A549 (cell line): ENCODE data around the gene KCNE3. TPM values are rescaled to one million over a fixed set of nuclear protein-coding genes. Genes with fewer than 3 reads are reported as not detected.
A peak's percentile ranks its signal among the peaks of the same experiment; 100 is the strongest.

Experiments used
- ATAC-seq, 2 experiments: fragments of 200-7000 bp in 1 of 2; fragments of >200 bp in 1 of 2; cut with Nextera tagmentation in 1 of 2; cut with Tn5 transposase in 1 of 2; 3 replicates each; pipeline versions ENCODE4 v1.8.0 to v1.9.1; 2018 to 2020; ENCODE audit warnings: mild to moderate bottlenecking in 1 of 2, moderate library complexity in 1 of 2
- CTCF ChIA-PET: fragments of 300-600 bp; sonication (Branson Sonifier 250); formaldehyde crosslinking; extraction: SDS; loops from one replicate; lab custom pipeline; 2021; ENCODE audit warnings: antibody characterized with exemption, inconsistent platforms; lab: Yijun Ruan, JAX
- POLR2A ChIA-PET: fragments of 350-600 bp; formaldehyde crosslinking; extraction: SDS; loops from one replicate; lab custom pipeline; 2021; ENCODE audit warnings: antibody characterized with exemption, inconsistent platforms; lab: Yijun Ruan, JAX
- DNase-seq, 2 experiments: peaks; one replicate each; pipeline versions ENCODE4 v3.0.0 to v3.0.0-alpha.2; 2011 to 2016; ENCODE audit warnings: low read depth in 1 of 2, low spot score in 1 of 2
- FAIRE-seq: peaks from 2 replicates; lab custom pipeline; 2011; peaks lifted over from hg19 to GRCh38; lab: Jason Lieb, UNC
- H3K27ac ChIP-seq, 2 experiments: fragments of >200 bp; sonication (Bioruptor Twin); formaldehyde crosslinking; 3 replicates each; pipeline ENCODE4 v1.5.1; 2016 to 2017
- H3K4me1 ChIP-seq: fragments of >200 bp; sonication (Bioruptor Twin); formaldehyde crosslinking; 3 replicates; pipeline ENCODE4 v1.6.1; 2016
- H3K4me2 ChIP-seq: fragments of >200 bp; sonication (Bioruptor Twin); formaldehyde crosslinking; 3 replicates; pipeline ENCODE4 v1.6.1; 2016
- H3K4me3 ChIP-seq: fragments of >200 bp; sonication (Bioruptor Twin); formaldehyde crosslinking; 3 replicates; pipeline ENCODE4 v1.5.1; 2016
- H3K9me3 ChIP-seq: fragments of >200 bp; sonication (Bioruptor Twin); formaldehyde crosslinking; 3 replicates; pipeline ENCODE4 v1.6.1; 2016
- BHLHE40 ChIP-seq: IDR thresholded peaks from 2 replicates; pipeline ENCODE4 v1.6.1; 2012; ENCODE audit warnings: low read depth, low read length, inconsistent platforms
- CBX2 ChIP-seq: fragments of 200-600 bp; sonication (generic); IDR thresholded peaks from 2 replicates; pipeline ENCODE4 v1.6.1; 2016; ENCODE audit warnings: low read depth, mild to moderate bottlenecking, borderline replicate concordance
- EHMT2 ChIP-seq: fragments of 200-600 bp; sonication (generic); IDR thresholded peaks from 2 replicates; pipeline ENCODE4 v1.6.1; 2016; ENCODE audit warnings: antibody characterized with exemption, low read depth, mild to moderate bottlenecking, moderate library complexity
- ESRRA ChIP-seq: fragments of 150-350 bp; IDR thresholded peaks from 2 replicates; pipeline ENCODE4 v1.6.1; 2014; ENCODE audit warnings: mild to moderate bottlenecking, low read length, borderline replicate concordance
- FOSB ChIP-seq: fragments of 250-450 bp; sonication (Bioruptor Pico); IDR thresholded peaks from 2 replicates; pipeline ENCODE4 v1.5.0; 2020; ENCODE audit warnings: mild to moderate bottlenecking, moderate library complexity
- FOSL2 ChIP-seq, 2 experiments: fragments of 450-650 bp in 1 of 2; fragments of >200 bp in 1 of 2; sonication (Bioruptor Twin) in 1 of 2; formaldehyde crosslinking; IDR thresholded peaks; 2 replicates each; pipeline versions ENCODE4 v1.5.0 to v1.6.1; 2016 to 2020; ENCODE audit warnings: mild to moderate bottlenecking in 1 of 2, moderate library complexity in 1 of 2
- FOXS1 ChIP-seq: fragments of 250-450 bp; sonication (Bioruptor Pico); IDR thresholded peaks from 2 replicates; pipeline ENCODE4 v1.5.0; 2020; ENCODE audit warnings: mild to moderate bottlenecking, moderate library complexity
- GATA3 ChIP-seq: IDR thresholded peaks from 2 replicates; pipeline ENCODE4 v1.6.1; 2012; ENCODE audit warnings: borderline replicate concordance
- JUN ChIP-seq, 2 experiments: fragments of >200 bp; sonication (Bioruptor Twin); formaldehyde crosslinking; IDR thresholded peaks; 2 replicates in 1 of 2; 3 replicates in 1 of 2; pipeline ENCODE4 v1.6.1; 2016 to 2017
- NFE2L2 ChIP-seq: fragments of 150-350 bp; conservative IDR thresholded peaks from 2 replicates; pipeline ENCODE4 v1.6.1; 2014; ENCODE audit warnings: low read length
- NPAS2 ChIP-seq: fragments of 250-450 bp; sonication (Bioruptor Pico); IDR thresholded peaks from 2 replicates; pipeline ENCODE4 v1.8.0; 2022; ENCODE audit warnings: mild to moderate bottlenecking, moderate library complexity, borderline replicate concordance
- POLR2A ChIP-seq: IDR thresholded peaks from 2 replicates; pipeline ENCODE4 v1.6.1; 2012; ENCODE audit warnings: mild to moderate bottlenecking, low read length
- RAD21 ChIP-seq, 2 experiments: fragments of >200 bp in 1 of 2; sonication (Bioruptor Twin) in 1 of 2; formaldehyde crosslinking in 1 of 2; IDR thresholded peaks in 1 of 2; conservative IDR thresholded peaks in 1 of 2; 2 replicates in 1 of 2; 3 replicates in 1 of 2; pipeline ENCODE4 v1.6.1; 2012 to 2018; ENCODE audit warnings: inconsistent platforms in 1 of 2
- RARB ChIP-seq: fragments of 250-450 bp; sonication (Bioruptor Pico); IDR thresholded peaks from 2 replicates; pipeline ENCODE4 v1.8.0; 2021; ENCODE audit warnings: mild to moderate bottlenecking, moderate library complexity
- RCOR1 ChIP-seq: fragments of 150-350 bp; IDR thresholded peaks from 2 replicates; pipeline ENCODE4 v1.6.1; 2014; ENCODE audit warnings: antibody characterized with exemption, low read length, low read depth
- RFX5 ChIP-seq: fragments of 450-650 bp; IDR thresholded peaks from 2 replicates; pipeline ENCODE4 v1.7.1; 2014; ENCODE audit warnings: antibody characterized with exemption, mild to moderate bottlenecking, moderate library complexity
- SREBF2 ChIP-seq: fragments of 450-650 bp; IDR thresholded peaks from 2 replicates; pipeline ENCODE4 v1.6.1; 2014; ENCODE audit warnings: mild to moderate bottlenecking, moderate library complexity
- ZC3H11A ChIP-seq: fragments of 450-650 bp; IDR thresholded peaks from 2 replicates; pipeline ENCODE4 v1.6.1; 2014; ENCODE audit warnings: antibody characterized with exemption, mild to moderate bottlenecking
- ZFP36 ChIP-seq: fragments of 450-650 bp; IDR thresholded peaks from 2 replicates; pipeline ENCODE4 v1.6.1; 2014; ENCODE audit warnings: borderline replicate concordance; ENCODE audit not compliant: partially characterized antibody
- WGBS: methylation state at CpG from one replicate; pipeline ENCODE4 v1.1.6; 2017; ENCODE audit errors: missing lambda C conversion rate; 5-methylcytosine and 5-hydroxymethylcytosine counted together
- polyA plus RNA-seq, 4 experiments: library from polyadenylated mRNA; depleted of rRNA in 3 of 4; stranded (reverse); fragments of >200 nt; fragmentation: RNase III in 1 of 4; extraction: RNeasy Plus Mini Kit Qiagen cat#74134 plus additional on column Dnase treatment in 1 of 4; gene quantifications; 2 replicates in 3 of 4; 3 replicates in 1 of 4; pipeline ENCODE4 v1.2.3, GENCODE V29; 2011 to 2017
- TF ChIP-seq, protein P1 (sequence below): fragments of 200-600 bp; sonication (generic); IDR thresholded peaks from 2 replicates; pipeline ENCODE4 v1.6.1; 2016; ENCODE audit warnings: antibody characterized with exemption, mild to moderate bottlenecking, moderate library complexity
- TF ChIP-seq, protein P2 (sequence below): IDR thresholded peaks from 2 replicates; pipeline ENCODE4 v1.6.1; 2012
- TF ChIP-seq, protein P3 (sequence below): fragments of >200 bp; sonication (Bioruptor Twin); formaldehyde crosslinking; IDR thresholded peaks from 3 replicates; pipeline ENCODE4 v1.6.1; 2016
- TF ChIP-seq, protein P4 (sequence below): fragments of 450-650 bp; IDR thresholded peaks from 2 replicates; pipeline ENCODE4 v1.6.1; 2014; ENCODE audit warnings: antibody characterized with exemption
- TF ChIP-seq, protein P5 (sequence below): fragments of 250-450 bp; sonication (Bioruptor Pico); IDR thresholded peaks from 2 replicates; pipeline ENCODE4 v1.5.0; 2020; ENCODE audit warnings: low read depth, mild to moderate bottlenecking, moderate library complexity
- TF ChIP-seq, protein P6 (sequence below): fragments of 250-450 bp; sonication (Bioruptor Pico); IDR thresholded peaks from 2 replicates; pipeline ENCODE4 v1.5.0; 2021; ENCODE audit warnings: mild to moderate bottlenecking, moderate library complexity, borderline replicate concordance

The KCNE3 gene
- polyA plus RNA-seq, 2 of the 4 experiments (the other 2 are of a cell fraction) = 0.23 to 0.56 TPM

DNA sequence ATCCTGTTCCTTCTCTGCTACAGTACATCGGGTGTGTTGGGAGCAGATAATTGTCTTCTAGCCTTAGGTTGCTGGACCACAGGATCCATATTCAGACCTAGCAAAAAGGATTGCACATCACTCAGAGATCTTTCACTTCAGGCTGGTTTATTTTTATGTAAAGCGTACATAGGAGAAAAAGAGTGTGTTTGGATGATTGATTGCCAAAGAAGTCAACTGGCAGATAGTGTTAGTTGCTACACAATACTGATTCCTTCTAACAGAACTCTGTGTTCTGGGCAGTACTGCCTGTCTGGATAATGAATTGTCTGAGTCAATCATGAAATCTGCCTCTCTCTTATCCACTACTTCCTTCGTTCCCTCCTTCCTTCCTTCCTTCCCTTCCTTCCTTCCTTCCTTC, 38.1 kb downstream of the KCNE3 start:
- TF ChIP-seq FOXS1 (CRISPR knock-in tag) (no peak), CBX2 (no peak), JUN (IDR thresholded peaks at IDR 0.05) (no peak), RCOR1 (no peak), NPAS2 (CRISPR knock-in tag) (no peak), SREBF2 (no peak), GATA3 (no peak)
- TF ChIP-seq, protein P1, sequence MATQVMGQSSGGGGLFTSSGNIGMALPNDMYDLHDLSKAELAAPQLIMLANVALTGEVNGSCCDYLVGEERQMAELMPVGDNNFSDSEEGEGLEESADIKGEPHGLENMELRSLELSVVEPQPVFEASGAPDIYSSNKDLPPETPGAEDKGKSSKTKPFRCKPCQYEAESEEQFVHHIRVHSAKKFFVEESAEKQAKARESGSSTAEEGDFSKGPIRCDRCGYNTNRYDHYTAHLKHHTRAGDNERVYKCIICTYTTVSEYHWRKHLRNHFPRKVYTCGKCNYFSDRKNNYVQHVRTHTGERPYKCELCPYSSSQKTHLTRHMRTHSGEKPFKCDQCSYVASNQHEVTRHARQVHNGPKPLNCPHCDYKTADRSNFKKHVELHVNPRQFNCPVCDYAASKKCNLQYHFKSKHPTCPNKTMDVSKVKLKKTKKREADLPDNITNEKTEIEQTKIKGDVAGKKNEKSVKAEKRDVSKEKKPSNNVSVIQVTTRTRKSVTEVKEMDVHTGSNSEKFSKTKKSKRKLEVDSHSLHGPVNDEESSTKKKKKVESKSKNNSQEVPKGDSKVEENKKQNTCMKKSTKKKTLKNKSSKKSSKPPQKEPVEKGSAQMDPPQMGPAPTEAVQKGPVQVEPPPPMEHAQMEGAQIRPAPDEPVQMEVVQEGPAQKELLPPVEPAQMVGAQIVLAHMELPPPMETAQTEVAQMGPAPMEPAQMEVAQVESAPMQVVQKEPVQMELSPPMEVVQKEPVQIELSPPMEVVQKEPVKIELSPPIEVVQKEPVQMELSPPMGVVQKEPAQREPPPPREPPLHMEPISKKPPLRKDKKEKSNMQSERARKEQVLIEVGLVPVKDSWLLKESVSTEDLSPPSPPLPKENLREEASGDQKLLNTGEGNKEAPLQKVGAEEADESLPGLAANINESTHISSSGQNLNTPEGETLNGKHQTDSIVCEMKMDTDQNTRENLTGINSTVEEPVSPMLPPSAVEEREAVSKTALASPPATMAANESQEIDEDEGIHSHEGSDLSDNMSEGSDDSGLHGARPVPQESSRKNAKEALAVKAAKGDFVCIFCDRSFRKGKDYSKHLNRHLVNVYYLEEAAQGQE = no peak
- TF ChIP-seq, protein P2, sequence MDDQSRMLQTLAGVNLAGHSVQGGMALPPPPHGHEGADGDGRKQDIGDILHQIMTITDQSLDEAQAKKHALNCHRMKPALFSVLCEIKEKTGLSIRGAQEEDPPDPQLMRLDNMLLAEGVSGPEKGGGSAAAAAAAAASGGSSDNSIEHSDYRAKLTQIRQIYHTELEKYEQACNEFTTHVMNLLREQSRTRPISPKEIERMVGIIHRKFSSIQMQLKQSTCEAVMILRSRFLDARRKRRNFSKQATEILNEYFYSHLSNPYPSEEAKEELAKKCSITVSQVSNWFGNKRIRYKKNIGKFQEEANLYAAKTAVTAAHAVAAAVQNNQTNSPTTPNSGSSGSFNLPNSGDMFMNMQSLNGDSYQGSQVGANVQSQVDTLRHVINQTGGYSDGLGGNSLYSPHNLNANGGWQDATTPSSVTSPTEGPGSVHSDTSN = no peak
- Histone ChIP-seq H3K4me2 (no peak overlapping the region), H3K4me1 (no peaks in the 10 kb centered on the region), H3K9me3 (peaks cover 11% of the 10 kb centered on the region), H3K4me3 (no peak overlapping the region), H3K27ac (no peak overlapping the region)
- POLR2A ChIA-PET = no interaction called here
- 93% methylated on average over 3 of the region's 3 CpGs for WGBS
- CTCF ChIA-PET = interaction anchor here (0.6 to 1.9 kb wide), 5 partner anchors 22 to 921 kb away, joined by 3 to 10 read pairs (median 3); no protein-coding TSS in a partner anchor
- ATAC-seq (no peak), DNase-seq (no peak), FAIRE-seq (no peak)

DNA sequence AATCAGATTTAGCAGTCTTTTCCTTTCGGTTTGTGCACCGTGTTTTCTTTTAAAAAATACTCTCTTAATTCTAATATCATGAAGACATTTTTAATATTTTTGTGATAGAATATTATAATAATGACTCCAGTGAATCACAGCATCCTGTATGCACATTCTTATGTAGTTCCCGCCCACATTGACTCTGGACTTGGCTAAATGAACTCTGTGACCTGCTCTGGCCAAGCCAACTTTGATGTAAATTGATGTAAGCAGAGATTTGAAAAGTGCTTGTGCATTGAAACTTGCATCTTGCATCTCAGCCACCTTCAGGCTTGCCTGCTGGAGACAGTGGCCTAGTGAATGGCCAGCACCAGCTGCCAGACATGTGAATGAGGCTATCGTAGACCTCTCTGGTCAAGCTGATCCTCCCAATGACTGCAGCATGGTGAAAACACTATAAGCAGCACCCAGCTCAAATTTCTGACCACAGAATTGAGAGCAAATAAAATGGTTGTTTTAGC, 39.9 kb downstream of the KCNE3 start:
- Histone ChIP-seq H3K4me2 (no peak overlapping the region), H3K4me1 (no peaks in the 10 kb centered on the region), H3K27ac (no peak overlapping the region), H3K4me3 (no peak overlapping the region), H3K9me3 (peaks cover 11% of the 10 kb centered on the region)
- DNase-seq (peak in 1 of 2 experiments; percentile 14), ATAC-seq (no peak), FAIRE-seq (no peak)
- 95% methylated on average over 4 of the region's 4 CpGs for WGBS
- POLR2A ChIA-PET = no interaction called here
- CTCF ChIA-PET = interaction anchor here (1.1 to 1.9 kb wide), 6 partner anchors 21 to 172 kb away, joined by 3 to 10 read pairs (median 4); no protein-coding TSS in a partner anchor
- TF ChIP-seq RFX5 = no peak
- TF ChIP-seq, protein P3, sequence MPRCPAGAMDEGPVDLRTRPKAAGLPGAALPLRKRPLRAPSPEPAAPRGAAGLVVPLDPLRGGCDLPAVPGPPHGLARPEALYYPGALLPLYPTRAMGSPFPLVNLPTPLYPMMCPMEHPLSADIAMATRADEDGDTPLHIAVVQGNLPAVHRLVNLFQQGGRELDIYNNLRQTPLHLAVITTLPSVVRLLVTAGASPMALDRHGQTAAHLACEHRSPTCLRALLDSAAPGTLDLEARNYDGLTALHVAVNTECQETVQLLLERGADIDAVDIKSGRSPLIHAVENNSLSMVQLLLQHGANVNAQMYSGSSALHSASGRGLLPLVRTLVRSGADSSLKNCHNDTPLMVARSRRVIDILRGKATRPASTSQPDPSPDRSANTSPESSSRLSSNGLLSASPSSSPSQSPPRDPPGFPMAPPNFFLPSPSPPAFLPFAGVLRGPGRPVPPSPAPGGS = no peak
- no peak for TF ChIP-seq FOSL2 (IDR thresholded peaks at IDR 0.05)
- no peak for TF ChIP-seq FOSL2 (CRISPR knock-in tag; IDR thresholded peaks at IDR 0.05)
- TF ChIP-seq NFE2L2 = no peak
- TF ChIP-seq, protein P4, sequence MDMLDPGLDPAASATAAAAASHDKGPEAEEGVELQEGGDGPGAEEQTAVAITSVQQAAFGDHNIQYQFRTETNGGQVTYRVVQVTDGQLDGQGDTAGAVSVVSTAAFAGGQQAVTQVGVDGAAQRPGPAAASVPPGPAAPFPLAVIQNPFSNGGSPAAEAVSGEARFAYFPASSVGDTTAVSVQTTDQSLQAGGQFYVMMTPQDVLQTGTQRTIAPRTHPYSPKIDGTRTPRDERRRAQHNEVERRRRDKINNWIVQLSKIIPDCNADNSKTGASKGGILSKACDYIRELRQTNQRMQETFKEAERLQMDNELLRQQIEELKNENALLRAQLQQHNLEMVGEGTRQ = no peak
- TF ChIP-seq RAD21 (conservative IDR thresholded peaks at IDR 0.05 in 1 of 2, IDR thresholded peaks at IDR 0.05 in 1 of 2) = no peak
- TF ChIP-seq, protein P5, sequence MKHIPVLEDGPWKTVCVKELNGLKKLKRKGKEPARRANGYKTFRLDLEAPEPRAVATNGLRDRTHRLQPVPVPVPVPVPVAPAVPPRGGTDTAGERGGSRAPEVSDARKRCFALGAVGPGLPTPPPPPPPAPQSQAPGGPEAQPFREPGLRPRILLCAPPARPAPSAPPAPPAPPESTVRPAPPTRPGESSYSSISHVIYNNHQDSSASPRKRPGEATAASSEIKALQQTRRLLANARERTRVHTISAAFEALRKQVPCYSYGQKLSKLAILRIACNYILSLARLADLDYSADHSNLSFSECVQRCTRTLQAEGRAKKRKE (CRISPR knock-in tag) = no peak
- TF ChIP-seq POLR2A = no peak
- no peak for TF ChIP-seq ZFP36
- TF ChIP-seq BHLHE40 = no peak
- TF ChIP-seq GATA3 = no peak
- no peak for TF ChIP-seq EHMT2
- TF ChIP-seq, protein P2 = no peak
- TF ChIP-seq, protein P6, sequence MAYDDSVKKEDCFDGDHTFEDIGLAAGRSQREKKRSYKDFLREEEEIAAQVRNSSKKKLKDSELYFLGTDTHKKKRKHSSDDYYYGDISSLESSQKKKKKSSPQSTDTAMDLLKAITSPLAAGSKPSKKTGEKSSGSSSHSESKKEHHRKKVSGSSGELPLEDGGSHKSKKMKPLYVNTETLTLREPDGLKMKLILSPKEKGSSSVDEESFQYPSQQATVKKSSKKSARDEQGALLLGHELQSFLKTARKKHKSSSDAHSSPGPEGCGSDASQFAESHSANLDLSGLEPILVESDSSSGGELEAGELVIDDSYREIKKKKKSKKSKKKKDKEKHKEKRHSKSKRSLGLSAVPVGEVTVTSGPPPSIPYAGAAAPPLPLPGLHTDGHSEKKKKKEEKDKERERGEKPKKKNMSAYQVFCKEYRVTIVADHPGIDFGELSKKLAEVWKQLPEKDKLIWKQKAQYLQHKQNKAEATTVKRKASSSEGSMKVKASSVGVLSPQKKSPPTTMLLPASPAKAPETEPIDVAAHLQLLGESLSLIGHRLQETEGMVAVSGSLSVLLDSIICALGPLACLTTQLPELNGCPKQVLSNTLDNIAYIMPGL = no peak
- TF ChIP-seq ZC3H11A = no peak
- no peak for TF ChIP-seq FOSB (CRISPR knock-in tag)
- TF ChIP-seq RARB (CRISPR knock-in tag) = no peak
- no peak for TF ChIP-seq ESRRA
